Stimulated activated CD4-positive, alpha-beta T cell treated with anti-CD3 and anti-CD28 coated beads, Interleukin-4, amount 100 ng/mL, for 4 hours (primary cell): Measurements from ENCODE around the gene CTXN2.

Experiments used
- DNase-seq, 2 experiments: peaks; one replicate each; pipeline ENCODE4 v3.0.0-alpha.2; 2020

CTXN2 gene

DNA sequence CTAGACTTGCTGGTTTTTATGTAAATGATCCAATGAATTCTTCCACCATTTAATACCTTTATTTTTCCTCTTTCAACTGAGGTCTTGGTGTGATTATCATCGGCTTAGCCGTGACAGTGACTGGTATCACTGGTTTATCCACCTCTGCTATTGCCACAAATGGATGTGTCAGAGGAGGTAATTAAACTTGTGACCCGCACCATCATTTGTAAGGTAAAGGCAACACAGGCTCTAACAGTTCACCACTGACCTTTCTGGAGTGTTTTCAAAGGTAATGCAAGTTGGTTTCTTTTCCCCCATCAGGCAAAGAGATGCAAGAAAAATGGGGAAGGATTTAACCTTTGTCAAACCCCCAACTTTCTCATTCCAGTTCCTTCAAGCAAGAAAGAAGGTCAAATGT is 34.3 kb downstream of the CTXN2 start:
- DNase-seq = no peak

- DNase-seq = no peak
Measured at GRCh38 chr15:48230498-48230897, 39.0 kb downstream of the CTXN2 start.

- no peak for DNase-seq
Measured at GRCh38 chr15:48233246-48233645, 41.8 kb downstream of the CTXN2 start.

GRCh38 chr15:48239334-48239733 is 47.9 kb downstream of the CTXN2 start:
- no peak for DNase-seq

GRCh38 chr15:48242015-48242414 is 50.5 kb downstream of the CTXN2 start:
- no peak for DNase-seq

DNA sequence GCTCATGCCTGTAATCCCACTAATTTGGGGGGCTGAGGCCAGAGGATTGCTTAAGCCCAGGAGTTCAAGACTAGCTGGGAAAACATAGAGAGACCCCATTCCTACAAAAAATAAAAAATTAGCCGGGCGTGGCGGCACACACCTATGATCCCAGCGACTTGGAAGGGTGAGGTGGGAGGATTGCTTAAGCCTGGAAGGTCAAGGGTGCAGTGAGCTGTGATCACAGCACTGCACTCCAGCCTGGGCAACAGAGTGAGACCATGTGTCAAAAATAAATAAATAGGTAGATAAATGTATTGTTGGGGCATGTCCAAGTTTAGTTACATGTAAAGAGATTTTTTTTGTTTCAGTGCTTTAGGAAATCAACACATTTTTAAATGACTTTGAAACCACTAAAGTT is 51.1 kb downstream of the CTXN2 start:
- no peak for DNase-seq

GRCh38 chr15:48244921-48245320 is 53.5 kb downstream of the CTXN2 start:
- no peak for DNase-seq

DNA sequence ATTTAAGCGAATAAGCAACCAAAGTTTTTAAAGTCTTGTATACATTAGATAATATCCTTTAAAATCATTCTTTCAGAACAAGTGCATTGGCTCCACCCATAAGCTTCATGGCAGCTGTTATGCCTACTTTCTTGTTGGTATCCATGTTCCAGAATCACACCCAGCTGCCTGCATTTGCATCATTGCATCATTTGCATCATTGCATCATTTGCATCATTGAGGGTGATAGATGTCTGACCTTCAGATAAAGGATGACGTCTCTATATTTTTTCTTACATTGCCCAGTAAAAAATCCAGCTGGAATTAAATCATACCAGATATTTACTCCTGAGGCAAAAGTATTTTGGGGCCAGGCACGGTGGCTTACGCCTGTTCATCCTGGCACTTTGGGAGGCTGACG is 56.9 kb downstream of the CTXN2 start:
- no peak for DNase-seq

- no peak for DNase-seq
Measured at GRCh38 chr15:48250640-48251076, 59.2 kb downstream of the CTXN2 start.

DNA sequence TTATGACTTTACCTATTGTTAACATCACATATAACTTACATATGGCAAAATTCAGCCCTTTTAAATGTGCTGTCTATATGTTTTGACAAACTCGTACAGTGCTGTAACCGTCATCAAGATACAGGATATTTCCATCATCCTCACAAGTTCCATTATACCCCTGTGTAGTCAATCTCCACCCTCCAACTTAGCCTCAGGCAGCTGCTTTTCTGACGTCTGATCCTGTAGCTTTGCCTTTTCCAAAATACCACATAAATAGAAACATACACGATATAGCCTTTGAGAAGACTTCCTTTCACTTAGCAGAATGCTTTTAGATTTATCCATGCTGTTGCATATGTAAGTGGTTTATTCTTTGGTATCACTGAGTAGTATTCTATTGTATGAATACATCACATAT is 61.7 kb downstream of the CTXN2 start:
- no peak for DNase-seq
